Motor neuron (in vitro differentiated cells): ENCODE data around the gene FAM168A. TPM values are rescaled to one million over a fixed set of nuclear protein-coding genes. Genes with fewer than 3 reads are reported as not detected.
A peak's percentile ranks its signal among the peaks of the same experiment; 100 is the strongest.

Source experiments
- ATAC-seq, 8 experiments: fragments of 200-7000 bp; cut with Tn5 transposase; replicated peaks in 6 of 8; 2 replicates each; pipeline ENCODE4 v1.8.0; 2021; ENCODE audit warnings: mild to moderate bottlenecking in 8 of 8, moderate library complexity in 8 of 8
- H3K27ac ChIP-seq, 2 donors: fragments of 250-450 bp; sonication (Bioruptor Pico); 2 replicates each; pipeline ENCODE4 v1.9.0; 2021; ENCODE audit warnings: antibody characterized with exemption in 2 of 2, mild to moderate bottlenecking in 2 of 2, moderate library complexity in 1 of 2
- H3K4me1 ChIP-seq, 2 donors: fragments of 250-450 bp; sonication (Bioruptor Pico); replicated peaks in 1 of 2; 2 replicates each; pipeline ENCODE4 v1.6.1; 2021; ENCODE audit warnings: antibody characterized with exemption in 2 of 2, mild to moderate bottlenecking in 2 of 2, moderate library complexity in 1 of 2
- H3K4me3 ChIP-seq, 5 donors: fragments of 250-450 bp; sonication (Bioruptor Pico); 2 replicates each; pipeline ENCODE4 v1.9.0; 2021; ENCODE audit warnings: antibody characterized with exemption in 5 of 5, mild to moderate bottlenecking in 5 of 5, moderate library complexity in 4 of 5
- WGBS, 10 experiments: fragments of 450-650 bp; shearing (Covaris generic); methylation state at CpG; one replicate each; pipeline ENCODE4 v1.0.0; 2022; 5-methylcytosine and 5-hydroxymethylcytosine counted together
- in situ Hi-C, 9 experiments: fragments of 400-800 bp; cut with MboI; loops; one replicate each; pipeline ENCODE4 v1.15.0; 2021; ENCODE audit warnings: low sequenced_read_pairs in 9 of 9, low pct_unique_long_range_greater_than_20kb in 2 of 9; ENCODE audit not compliant: unreplicated experiment in 9 of 9
- total RNA-seq, 8 experiments: library from RNA; unstranded; fragments of 300-600 nt; gene quantifications; 2 replicates each; pipeline versions ENCODE4 v1.2.3 to v1.2.4, GENCODE V29; 2022

The FAM168A gene
- total RNA-seq = 10 to 100 TPM; 33.2 to 82.3 (median 47.1) TPM

- peak within 1 kb of the TSS; percentile 73 to 90 (median 74) for H3K4me3 ChIP-seq
- peaks cover 19 to 25% of the 10 kb centered on the region in 2 donors for H3K4me1 ChIP-seq
- 0% methylated on average over 1 to 3 of the region's 64 CpGs; no CpG with 5 or more reads in 7 of the 10 experiments for WGBS, 10 experiments
- in situ Hi-C loops = no loop called here
- peak within 1 kb of the TSS; percentile 96 to 98 for H3K27ac ChIP-seq
- ATAC-seq = peak; percentile 90 to 95 (median 92)
Measured at GRCh38 chr11:73597956-73598718, at the start of gene FAM168A. Gene FAM168A (minus strand): TSS chr11:73598112. CDS start chr11:73468474, 129,638 bp downstream.

GRCh38 chr11:73647459-73648100 is 49.7 kb upstream of the FAM168A start:
- Histone ChIP-seq H3K4me3 (no peak overlapping the region), H3K4me1 (peaks cover 18 to 48% of the 10 kb centered on the region in 2 donors), H3K27ac (no peak overlapping the region)
- in situ Hi-C loops = no loop called here
- 0 to 65% (median 41%) methylated on average over 2 to 5 of the region's 23 CpGs; no CpG with 5 or more reads in 5 of the 10 experiments for WGBS, 10 experiments
- ATAC-seq = peak; percentile 82 to 96 (median 86)

- no peak for ATAC-seq
- WGBS, 10 experiments = 0 to 75% (median 40%) methylated on average over 1 to 17 of the region's 26 CpGs; no CpG with 5 or more reads in 3 of the 10 experiments
- peaks cover 9 to 35% of the 10 kb centered on the region in 2 donors for H3K4me1 ChIP-seq
- no peak within 1 kb of the TSS for H3K4me3 ChIP-seq
- no peak within 1 kb of the TSS for H3K27ac ChIP-seq
- in situ Hi-C loops = no loop called here
Measured at GRCh38 chr11:73645972-73646631, 48.2 kb upstream of the FAM168A start, which contains the start of gene PLEKHB1. Gene PLEKHB1 (plus strand): TSS chr11:73646581. CDS start chr11:73646609, 28 bp downstream.

GRCh38 chr11:73645121-73645969 is 47.4 kb upstream of the FAM168A start:
- 30 to 87% (median 69%) methylated on average over 2 to 12 of the region's 16 CpGs; no CpG with 5 or more reads in 1 of the 10 experiments for WGBS, 10 experiments
- in situ Hi-C loops = no loop called here
- H3K4me3 ChIP-seq = no peak overlapping the region

GRCh38 chr11:73641668-73642067 is 43.8 kb upstream of the FAM168A start:
- Histone ChIP-seq H3K27ac (no peak overlapping the region), H3K4me3 (no peak overlapping the region), H3K4me1 (peaks cover 0 to 12% of the 10 kb centered on the region in 2 donors)
- in situ Hi-C loops = no loop called here
- no peak for ATAC-seq

More at GRCh38 chr11:73645121-73645969, 47.4 kb upstream of the FAM168A start:
- Histone ChIP-seq H3K4me1 (peaks cover 9 to 35% of the 10 kb centered on the region in 2 donors), H3K27ac (no peak overlapping the region)
- ATAC-seq = no peak

GRCh38 chr11:73640592-73640991 is 42.7 kb upstream of the FAM168A start:
- WGBS, 10 experiments = 0 to 50% (median 44%) methylated on average over 1 to 2 of the region's 2 CpGs; no CpG with 5 or more reads in 1 of the 10 experiments
- Histone ChIP-seq H3K4me3 (no peak overlapping the region), H3K27ac (no peak overlapping the region), H3K4me1 (peaks cover 0 to 1% of the 10 kb centered on the region in 2 donors)
- in situ Hi-C loops = no loop called here
- ATAC-seq = no peak

- no peak for ATAC-seq
- no peak overlapping the region for H3K27ac ChIP-seq
- in situ Hi-C loops = no loop called here
Measured at GRCh38 chr11:73637012-73637411, 39.1 kb upstream of the FAM168A start.

GRCh38 chr11:73636249-73636648 is 38.3 kb upstream of the FAM168A start:
- in situ Hi-C loops = no loop called here
- no peak for ATAC-seq
- Histone ChIP-seq H3K27ac (no peak overlapping the region), H3K4me3 (no peak overlapping the region), H3K4me1 (no peaks in the 10 kb centered on the region)
- 51 to 95% (median 86%) methylated on average over 1 to 5 of the region's 5 CpGs; no CpG with 5 or more reads in 5 of the 10 experiments for WGBS, 10 experiments

More at GRCh38 chr11:73637012-73637411, 39.1 kb upstream of the FAM168A start:
- H3K4me3 ChIP-seq = no peak overlapping the region
- H3K4me1 ChIP-seq = no peaks in the 10 kb centered on the region
- WGBS, 10 experiments = 17 to 100% (median 60%) methylated on average over 1 of the region's 1 CpG; no CpG with 5 or more reads in 4 of the 10 experiments

GRCh38 chr11:73635721-73636120 is 37.8 kb upstream of the FAM168A start:
- WGBS, 10 experiments = 10 to 98% (median 84%) methylated on average over 1 to 5 of the region's 5 CpGs; no CpG with 5 or more reads in 1 of the 10 experiments
- in situ Hi-C loops = no loop called here
- H3K27ac ChIP-seq = no peak overlapping the region

GRCh38 chr11:73633999-73634398 is 36.1 kb upstream of the FAM168A start:
- 57 to 100% (median 100%) methylated on average over 1 to 2 of the region's 2 CpGs; no CpG with 5 or more reads in 4 of the 10 experiments for WGBS, 10 experiments
- Histone ChIP-seq H3K4me1 (no peaks in the 10 kb centered on the region), H3K27ac (no peak overlapping the region), H3K4me3 (no peak overlapping the region)
- ATAC-seq = no peak
- in situ Hi-C loops = no loop called here

More at GRCh38 chr11:73635721-73636120, 37.8 kb upstream of the FAM168A start:
- ATAC-seq = no peak
- H3K4me1 ChIP-seq = no peaks in the 10 kb centered on the region
- no peak overlapping the region for H3K4me3 ChIP-seq

- Histone ChIP-seq H3K4me1 (no peaks in the 10 kb centered on the region), H3K27ac (no peak overlapping the region), H3K4me3 (no peak overlapping the region)
- 80 to 100% (median 93%) methylated on average over 1 to 4 of the region's 4 CpGs; no CpG with 5 or more reads in 2 of the 10 experiments for WGBS, 10 experiments
- ATAC-seq = no peak
- in situ Hi-C loops = no loop called here
Measured at GRCh38 chr11:73632996-73633395, 35.1 kb upstream of the FAM168A start.

- WGBS, 10 experiments = 45 to 100% (median 83%) methylated on average over 1 to 7 of the region's 7 CpGs; no CpG with 5 or more reads in 1 of the 10 experiments
Measured at GRCh38 chr11:73629907-73630306, 32.0 kb upstream of the FAM168A start.

More at GRCh38 chr11:73629907-73630306, 32.0 kb upstream of the FAM168A start:
- in situ Hi-C loops = no loop called here
- Histone ChIP-seq H3K4me1 (peaks cover 0 to 2% of the 10 kb centered on the region in 2 donors), H3K27ac (no peak overlapping the region), H3K4me3 (no peak overlapping the region)
- no peak for ATAC-seq
